PC-9 (cell line): Measurements from ENCODE around the gene TIGD1. TPM values are rescaled to one million over a fixed set of nuclear protein-coding genes. Genes with fewer than 3 reads are reported as not detected.

Experiments used
- BruUV-seq: library from RNA; stranded (reverse); fragments of 400-500 nt; replicated peaks from 2 replicates; lab custom pipeline; 2021; lab: Mats Ljungman, UMichigan
- CTCF ChIA-PET: fragments of 300-600 bp; sonication (Branson Sonifier 250); formaldehyde crosslinking; loops from one replicate; lab custom pipeline; 2022; ENCODE audit warnings: antibody characterized with exemption; lab: Charles Lee
- POLR2A ChIA-PET: fragments of 300-600 bp; sonication (Branson Sonifier 250); formaldehyde crosslinking; loops from one replicate; lab custom pipeline; 2022; ENCODE audit warnings: antibody characterized with exemption; ENCODE audit not compliant: unreplicated experiment; lab: Charles Lee
- DNase-seq, 2 experiments: peaks; one replicate each; pipeline versions ENCODE4 v3.0.0 to v3.0.0-alpha.2; 2015 to 2022; ENCODE audit warnings: mixed read lengths in 1 of 2
- H2AFZ ChIP-seq: fragments of 200-600 bp; sonication (generic); 2 replicates; pipeline ENCODE4 v1.8.1; 2017; ENCODE audit warnings: antibody characterized with exemption
- H3F3A ChIP-seq: fragments of 200-600 bp; sonication (generic); 2 replicates; pipeline ENCODE4 v1.8.1; 2017; ENCODE audit warnings: antibody characterized with exemption, mild to moderate bottlenecking, low read depth; ENCODE audit not compliant: insufficient read depth
- H3K27ac ChIP-seq: fragments of 200-600 bp; sonication (generic); 2 replicates; pipeline ENCODE4 v1.6.1; 2016; ENCODE audit warnings: mixed run types
- H3K27me3 ChIP-seq: fragments of 200-600 bp; sonication (generic); 2 replicates; pipeline ENCODE4 v1.6.1; 2016; ENCODE audit warnings: low read depth, mixed run types; ENCODE audit not compliant: insufficient read depth
- H3K36me3 ChIP-seq: fragments of 200-600 bp; sonication (generic); 2 replicates; pipeline ENCODE4 v1.6.1; 2016; ENCODE audit warnings: low read depth, mixed run types
- H3K4me1 ChIP-seq: fragments of 200-600 bp; sonication (generic); replicated peaks from 2 replicates; pipeline ENCODE4 v1.6.1; 2016; ENCODE audit warnings: mixed run types; ENCODE audit not compliant: insufficient read depth
- H3K4me2 ChIP-seq: fragments of 200-600 bp; sonication (generic); 2 replicates; pipeline ENCODE4 v1.6.1; 2017; ENCODE audit warnings: mixed run types
- H3K4me3 ChIP-seq: fragments of 200-600 bp; sonication (generic); 2 replicates; pipeline ENCODE4 v1.6.1; 2016; ENCODE audit warnings: mixed run types
- H3K79me2 ChIP-seq: fragments of 200-600 bp; sonication (generic); 2 replicates; pipeline ENCODE4 v1.6.1; 2017; ENCODE audit warnings: low read depth, mixed run types
- H3K9me2 ChIP-seq: fragments of 200-600 bp; sonication (generic); 2 replicates; pipeline ENCODE4 v1.8.1; 2017; ENCODE audit warnings: mild to moderate bottlenecking; ENCODE audit not compliant: insufficient read depth
- H3K9me3 ChIP-seq: fragments of 200-600 bp; sonication (generic); 2 replicates; pipeline ENCODE4 v1.8.1; 2016; ENCODE audit warnings: low read depth; ENCODE audit not compliant: insufficient read depth
- H4K20me1 ChIP-seq: fragments of 200-600 bp; sonication (generic); 2 replicates; pipeline ENCODE4 v1.8.1; 2017; ENCODE audit not compliant: insufficient read depth
- CTCF ChIP-seq: fragments of 200-600 bp; sonication (generic); conservative IDR thresholded peaks from 2 replicates; pipeline ENCODE4 v1.6.1; 2017; ENCODE audit warnings: mixed run types, antibody characterized with exemption, mild to moderate bottlenecking, moderate library complexity
- EZH2 ChIP-seq: fragments of 200-600 bp; sonication (generic); IDR thresholded peaks from 2 replicates; pipeline ENCODE4 v1.8.0; 2017; ENCODE audit warnings: antibody characterized with exemption, low read depth
- intact Hi-C: fragments of 100-400 bp; cut with micrococcal nuclease; formaldehyde crosslinking; loops from one replicate; pipeline ENCODE4 v1.10.0; 2022; ENCODE audit not compliant: unreplicated experiment
- total RNA-seq: library from RNA; stranded (reverse); gene quantifications from 2 replicates; pipeline ENCODE4 v1.2.3, GENCODE V29; 2021

TIGD1 gene
- total RNA-seq, 1 experiment from 2014 or later, result 12.7 TPM

GRCh38 chr2:232501331-232501771 is 49.0 kb downstream of the TIGD1 start:
- H2AFZ ChIP-seq, result no peak overlapping the region
- no peak overlapping the region for H3K4me2 ChIP-seq
- no peak for DNase-seq
- H3K27ac ChIP-seq, result no peak overlapping the region
- TF ChIP-seq CTCF, result no peak
- H3K4me1 ChIP-seq, result no peaks in the 10 kb centered on the region
- no peaks in the 10 kb centered on the region for H3K9me2 ChIP-seq
- H3K27me3 ChIP-seq, result peaks cover 48% of the 10 kb centered on the region
- POLR2A ChIA-PET, result interaction anchor here (0.6 kb wide), 1 partner anchor 23 kb away, joined by 6 read pairs; no protein-coding TSS in a partner anchor
- CTCF ChIA-PET, result interaction anchor here (0.6 to 0.8 kb wide), 2 partner anchors 30 to 55 kb away, joined by 3 to 7 read pairs; no protein-coding TSS in a partner anchor
- H3K9me3 ChIP-seq, result no peaks in the 10 kb centered on the region
- no TSS peak for BruUV-seq
- no peaks in the 10 kb centered on the region for H3K79me2 ChIP-seq
- no peak overlapping the region for H3K4me3 ChIP-seq
- intact Hi-C loops, result no loop called here
- H3K36me3 ChIP-seq, result no peaks in the 10 kb centered on the region
- no peaks in the 10 kb centered on the region for H3F3A ChIP-seq
- no peaks in the 10 kb centered on the region for H4K20me1 ChIP-seq

GRCh38 chr2:232498452-232498851 is 51.9 kb downstream of the TIGD1 start:
- ChIA-PET CTCF (no interaction called here), POLR2A (interaction anchor here (0.6 kb wide), 1 partner anchor 32 kb away, joined by 6 read pairs; no protein-coding TSS in a partner anchor)
- H3K9me2 ChIP-seq, result no peaks in the 10 kb centered on the region
- H3K27ac ChIP-seq, result no peak overlapping the region
- H3K27me3 ChIP-seq, result peaks cover 35% of the 10 kb centered on the region
- no peaks in the 10 kb centered on the region for H3K9me3 ChIP-seq
- no peaks in the 10 kb centered on the region for H3K79me2 ChIP-seq
- no peak overlapping the region for H3K4me3 ChIP-seq
- H3K4me2 ChIP-seq, result no peak overlapping the region
- no peaks in the 10 kb centered on the region for H4K20me1 ChIP-seq
- intact Hi-C loops, result no loop called here
- no peaks in the 10 kb centered on the region for H3F3A ChIP-seq
- DNase-seq, result no peak
- no peak overlapping the region for H2AFZ ChIP-seq
- no peaks in the 10 kb centered on the region for H3K36me3 ChIP-seq
- BruUV-seq, result no TSS peak
- H3K4me1 ChIP-seq, result no peaks in the 10 kb centered on the region
- TF ChIP-seq CTCF (no peak), EZH2 (no peak)

Other genes with a start within 250 kb of the TIGD1 start
- gene ALPP, start 171.8 kb downstream of the TIGD1 start, total RNA-seq, result 47.5 and 57.8 TPM in 2 replicates
- gene ALPG, start 143.7 kb downstream of the TIGD1 start, total RNA-seq, result 0.76 and 1.2 TPM in 2 replicates
- not detected in 2 replicates for gene ALPI, start 94.4 kb downstream of the TIGD1 start, total RNA-seq
- not detected in 2 replicates for gene ECEL1, start 62.7 kb downstream of the TIGD1 start, total RNA-seq
- not detected in 2 replicates for gene PRSS56, start 30.2 kb downstream of the TIGD1 start, total RNA-seq
- gene CHRND, start 24.4 kb downstream of the TIGD1 start, total RNA-seq, result not detected in 2 replicates
- not detected in 2 replicates for gene CHRNG, start 10.9 kb downstream of the TIGD1 start, total RNA-seq
- 69.3 and 69.6 TPM in 2 replicates for gene EIF4E2, start 132 bp upstream of the TIGD1 start, total RNA-seq
- 10.6 and 15.0 TPM in 2 replicates for gene EFHD1, start 83.0 kb upstream of the TIGD1 start, total RNA-seq
- 86.4 and 101 TPM in 2 replicates for gene GIGYF2, start 146.8 kb upstream of the TIGD1 start, total RNA-seq
- gene KCNJ13, start 226.0 kb upstream of the TIGD1 start, total RNA-seq, result not detected in 2 replicates